Stimulated activated CD4-positive, alpha-beta T cell treated with anti-CD3 and anti-CD28 coated beads, Interleukin-15, amount 100 ng/mL, for 1 hour (primary cell): ENCODE results near the gene KRTAP10-9.
"Not testable (repeated sequence)": the region's sequence is repeated elsewhere in the genome, so short reads cannot be mapped to it uniquely, and the experiment has no call there.

Experiments used
- DNase-seq, 2 donors: peaks; one replicate each; pipeline ENCODE4 v3.0.0-alpha.2; 2020; ENCODE audit warnings: low read depth in 1 of 2, low spot score in 1 of 2

KRTAP10-9 gene, protein sequence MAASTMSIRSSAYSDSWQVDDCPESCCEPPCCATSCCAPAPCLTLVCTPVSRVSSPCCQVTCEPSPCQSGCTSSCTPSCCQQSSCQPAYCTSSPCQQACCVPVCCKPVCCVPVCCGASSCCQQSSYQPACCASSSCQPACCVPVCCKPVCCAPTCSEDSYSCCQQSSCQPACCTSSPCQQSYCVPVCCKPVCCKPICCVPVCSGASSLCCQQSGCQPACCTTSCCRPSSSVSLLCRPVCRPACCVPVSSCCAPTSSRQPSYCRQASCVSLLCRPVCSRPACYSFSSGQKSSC

DNA sequence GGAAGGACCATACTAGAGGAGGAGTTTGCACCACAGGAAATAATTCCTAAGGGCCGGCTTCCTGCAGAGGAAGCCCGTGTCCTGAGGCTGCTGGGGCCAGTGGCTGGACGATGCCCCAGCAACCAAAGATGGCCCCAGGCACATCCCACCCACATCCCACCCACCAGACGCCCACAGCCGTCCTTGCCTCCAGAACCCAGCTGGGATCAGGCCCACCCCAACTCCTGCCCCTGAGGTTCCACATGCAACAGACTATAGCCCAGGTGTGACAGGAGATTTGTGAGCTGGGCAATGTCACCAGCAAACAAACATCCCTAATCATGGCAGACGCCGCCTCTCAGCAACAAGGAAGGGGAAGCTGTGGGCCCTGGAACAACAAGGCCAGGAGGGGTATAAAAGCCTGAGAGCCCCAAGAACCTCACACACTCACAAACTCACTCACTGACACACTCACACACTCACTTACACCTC is at the start of gene KRTAP10-9:
TSS of gene KRTAP10-9 (plus strand) at position 421 of the 471 bp plus-strand sequence. CDS start 79 bp downstream, outside the sequence.
- DNase-seq = no peak

DNA sequence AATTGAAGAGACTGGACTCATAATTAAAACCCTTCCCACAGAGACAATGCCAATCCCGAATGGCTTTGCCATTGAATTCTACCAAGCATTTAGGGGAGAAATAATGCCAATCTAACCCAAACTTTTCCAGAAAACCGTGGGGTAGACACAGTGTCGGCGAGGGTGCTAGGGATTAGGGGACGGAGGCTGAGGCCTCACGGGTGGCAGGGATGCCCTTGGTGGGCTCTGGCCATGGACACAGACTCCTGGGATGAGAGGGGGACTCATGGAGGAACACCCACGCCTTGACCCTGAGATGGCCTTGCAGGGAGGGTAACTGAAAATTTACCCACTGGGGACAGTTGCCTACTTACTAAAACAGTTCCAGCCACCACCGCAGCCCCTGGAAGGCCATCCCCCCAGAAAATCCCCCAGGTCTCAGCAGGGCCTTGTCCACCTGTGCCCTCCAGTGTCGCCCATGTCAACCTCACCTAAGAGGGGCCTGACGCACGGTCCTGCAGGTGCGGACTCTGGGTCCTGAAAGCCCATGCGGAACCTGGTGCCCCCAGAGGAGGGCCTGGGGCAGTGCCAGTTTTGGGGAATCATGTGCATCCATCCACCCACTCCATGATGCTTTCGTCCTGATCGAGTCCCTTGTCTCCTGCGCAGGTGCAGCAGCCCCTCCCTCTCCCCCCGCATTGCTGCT is 48.4 kb upstream of the KRTAP10-9 start:
- no peak for DNase-seq

DNA sequence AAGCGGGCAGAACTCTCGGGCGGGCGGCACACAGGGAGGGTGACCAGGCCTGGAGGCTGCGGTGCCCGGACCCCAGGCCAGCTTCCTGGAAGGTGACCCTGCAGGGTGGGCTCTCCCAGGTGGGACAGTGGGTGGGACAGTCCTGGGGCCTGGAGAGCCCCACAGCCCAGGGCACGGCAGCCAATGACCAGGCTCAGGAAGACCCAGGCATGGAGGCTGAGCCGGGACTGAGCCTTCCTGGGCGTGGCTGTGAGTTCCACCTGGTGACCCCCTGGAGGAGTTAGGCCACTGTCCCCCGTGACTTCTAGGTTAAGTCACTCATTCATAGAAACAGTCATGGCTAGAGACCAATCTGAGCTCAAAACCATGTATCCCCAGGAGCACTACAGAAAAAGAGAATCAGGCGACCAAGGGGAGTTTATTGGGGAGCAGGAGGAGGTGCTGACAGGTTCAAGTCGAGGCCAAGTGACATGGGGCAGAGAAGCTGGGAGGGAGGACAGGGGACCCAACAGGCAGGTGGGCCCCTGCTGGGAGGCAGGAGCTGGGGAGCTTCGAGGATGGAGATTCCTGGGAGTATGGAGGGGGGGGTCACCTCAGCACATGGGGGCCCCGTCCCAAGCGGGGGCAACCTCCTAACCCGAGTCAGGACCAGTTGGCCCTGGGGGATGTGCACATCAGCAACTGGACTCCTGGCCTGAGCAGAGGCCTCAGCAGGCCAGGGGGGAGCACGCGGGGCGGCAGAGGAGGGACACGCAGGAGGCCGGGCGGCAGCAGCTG is 47.6 kb upstream of the KRTAP10-9 start:
- no peak for DNase-seq

DNA sequence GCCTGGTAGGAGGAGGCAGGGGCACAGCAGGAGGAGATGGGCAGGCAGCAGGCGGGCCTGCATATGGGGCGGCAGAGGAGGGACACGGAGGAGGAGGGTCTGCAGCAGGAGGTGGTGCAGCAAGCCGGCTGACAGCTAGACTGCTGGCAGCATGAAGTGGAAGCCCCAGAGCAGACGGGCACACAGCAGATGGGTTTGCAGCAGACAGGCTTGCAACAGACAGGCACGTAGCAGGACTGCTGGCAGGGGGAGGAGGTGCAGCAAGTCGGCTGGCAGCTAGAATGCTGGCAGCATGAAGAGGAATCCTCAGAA is 47.1 kb upstream of the KRTAP10-9 start:
- no peak for DNase-seq

DNA sequence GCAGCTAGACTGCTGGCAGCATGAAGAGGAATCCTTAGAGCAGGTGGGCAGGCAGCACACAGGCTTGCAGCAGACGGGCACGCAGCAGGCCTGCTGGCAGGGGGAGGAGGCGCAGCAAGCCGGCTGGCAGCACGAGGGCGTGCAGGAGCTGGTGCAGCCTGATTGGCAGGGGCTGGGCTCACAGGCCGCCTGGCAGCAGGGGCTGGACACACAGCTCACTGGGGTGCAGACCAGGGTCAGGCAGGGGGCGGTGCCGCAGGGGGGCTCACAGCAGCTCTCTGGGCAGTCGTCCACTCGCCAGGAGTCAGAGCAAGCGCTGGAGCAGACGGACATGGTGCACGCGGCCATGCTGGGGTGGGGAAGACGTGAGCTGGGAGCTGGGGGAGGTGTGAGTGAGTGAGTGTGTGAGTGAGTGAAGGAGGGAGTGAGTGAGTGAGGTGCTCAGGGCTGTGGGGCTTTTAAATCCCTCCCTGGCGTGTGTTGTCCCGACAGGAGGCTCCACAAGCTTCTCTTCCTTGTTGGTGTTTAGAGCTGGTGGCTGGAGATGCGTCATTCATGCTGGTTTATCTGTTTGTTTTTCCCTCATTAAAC is 46.6 kb upstream of the KRTAP10-9 start, which contains the start of gene KRTAP10-5:
TSS of gene KRTAP10-5 (minus strand) at position 374 of the 591 bp plus-strand sequence. CDS start at position 348, 26 bp downstream.
- DNase-seq = not testable (repeated sequence)

DNA sequence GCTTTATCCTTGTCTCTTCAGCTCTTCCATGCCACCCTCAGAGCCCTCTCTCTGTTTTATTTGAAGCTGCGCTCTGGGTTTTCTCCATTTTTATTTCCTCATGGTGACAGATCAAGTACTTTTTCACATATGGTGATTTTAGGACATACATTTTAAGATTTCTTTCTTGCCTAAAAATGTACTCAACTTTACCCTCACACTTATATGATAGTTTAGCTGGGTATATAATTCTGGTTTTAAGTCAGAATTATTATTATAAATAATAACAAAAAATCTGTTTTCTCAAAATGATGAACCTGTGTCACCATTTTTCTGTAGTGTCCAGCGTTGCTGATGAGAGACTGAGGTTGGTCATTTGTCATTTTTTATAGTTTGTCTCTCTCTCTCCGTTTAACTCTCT is 45.7 kb upstream of the KRTAP10-9 start:
- DNase-seq = no peak

DNA sequence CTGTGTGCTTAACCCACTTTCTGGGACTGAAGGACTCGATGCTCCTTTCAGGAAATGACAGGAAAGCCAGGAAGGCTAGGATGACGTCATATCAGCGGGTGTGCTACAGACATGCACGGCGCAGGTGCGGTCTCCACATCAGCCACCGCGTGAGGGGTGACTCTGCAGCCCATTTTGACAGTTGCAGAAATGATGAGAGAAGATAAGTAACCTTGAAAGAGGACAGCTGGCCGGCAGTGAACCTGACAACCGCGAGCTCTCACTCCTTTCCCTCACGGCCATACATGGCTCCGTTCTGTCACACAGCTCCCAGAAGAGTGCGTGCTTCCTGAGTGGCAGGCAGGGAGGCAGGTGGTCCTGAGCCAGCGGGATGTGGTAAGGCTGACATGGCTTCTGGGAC is 44.8 kb upstream of the KRTAP10-9 start:
- no peak for DNase-seq

DNA sequence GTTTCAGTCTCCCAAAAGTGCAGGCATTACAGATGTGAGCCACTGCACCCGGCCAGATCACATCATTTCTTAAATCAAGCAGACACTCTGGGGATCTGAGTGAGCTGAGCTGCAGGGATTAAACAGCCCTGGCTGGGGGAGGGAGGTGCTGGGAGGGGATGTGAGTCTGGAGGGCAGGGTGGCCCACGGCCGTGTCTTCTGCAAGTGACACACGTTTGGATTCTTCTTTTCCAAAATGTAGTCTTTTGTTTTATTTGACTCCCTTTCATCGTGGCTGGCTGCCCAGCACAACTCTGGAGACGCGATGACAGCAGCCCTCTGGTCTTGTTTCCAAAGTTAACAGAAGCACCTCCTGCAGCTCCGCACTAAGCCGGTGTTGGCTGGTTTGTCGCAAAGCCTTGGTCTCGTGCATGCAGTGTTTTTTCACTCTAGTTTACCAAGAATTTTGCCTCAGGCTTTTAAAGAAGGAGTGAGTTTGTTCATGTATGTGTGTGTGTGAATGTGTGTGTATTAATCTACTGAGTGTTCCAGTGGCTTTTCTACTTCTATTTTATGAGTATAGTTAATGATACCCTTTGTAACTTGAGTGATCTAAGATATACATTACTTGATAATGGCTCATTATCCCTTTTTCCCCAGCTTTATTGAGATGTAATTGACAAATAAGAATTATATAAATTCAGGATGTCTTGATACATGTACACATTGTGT is 43.6 kb upstream of the KRTAP10-9 start:
- DNase-seq = no peak

DNA sequence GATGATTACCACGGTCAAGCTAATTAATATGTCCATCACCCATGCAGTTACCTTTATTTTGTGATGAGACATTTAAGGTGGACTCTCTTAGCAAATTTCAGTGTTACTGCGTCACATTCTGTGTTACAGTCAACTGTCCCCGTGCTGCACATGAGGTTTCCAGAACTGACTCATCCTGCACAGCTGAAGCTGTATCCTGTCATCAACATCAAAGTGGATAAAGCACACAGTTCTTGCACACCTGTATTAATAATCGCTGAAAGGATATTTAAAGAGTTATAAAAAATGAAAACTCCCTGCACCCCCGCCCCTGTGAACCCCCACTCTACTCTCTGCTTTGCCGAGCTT is 43.1 kb upstream of the KRTAP10-9 start:
- DNase-seq = no peak

DNA sequence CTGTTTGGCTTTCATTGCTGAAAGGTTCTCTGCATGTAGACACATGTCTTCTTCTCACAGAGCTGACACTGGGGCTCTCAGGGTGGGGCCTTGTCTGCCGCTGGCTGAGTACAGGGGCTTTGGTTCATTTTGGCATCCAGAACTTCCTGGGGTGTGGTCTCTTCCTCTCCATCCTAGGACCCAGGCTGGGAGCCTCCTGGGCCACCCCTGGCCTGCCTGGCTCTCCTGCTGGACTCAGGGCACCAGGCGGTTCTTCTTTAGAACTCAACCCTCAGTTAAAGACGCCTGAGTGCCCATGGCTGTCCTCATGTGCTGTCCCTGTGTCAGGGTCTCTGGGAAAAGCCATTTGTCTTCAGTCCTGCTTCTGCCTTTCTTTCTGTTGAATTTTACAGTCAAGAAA is 41.0 kb upstream of the KRTAP10-9 start:
- no peak for DNase-seq

DNA sequence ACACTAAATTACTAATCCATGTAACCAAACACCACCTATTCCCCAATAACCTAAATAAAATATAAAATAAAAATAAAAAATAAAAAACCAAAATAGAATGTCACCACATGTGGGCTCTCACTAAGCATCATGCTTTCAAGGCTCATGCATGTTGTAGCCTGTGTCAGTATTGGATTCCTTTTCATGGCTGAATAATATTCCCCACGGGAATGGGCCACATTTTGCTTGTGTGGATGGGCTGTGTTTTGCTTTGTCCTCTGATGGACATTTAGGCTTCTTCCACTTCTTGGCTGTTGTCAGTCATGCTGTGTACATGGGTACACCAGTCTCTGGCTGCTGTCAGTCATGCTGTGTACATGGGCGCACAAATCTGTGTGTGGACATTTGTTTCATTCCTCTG is 37.8 kb upstream of the KRTAP10-9 start:
- DNase-seq = no peak

DNA sequence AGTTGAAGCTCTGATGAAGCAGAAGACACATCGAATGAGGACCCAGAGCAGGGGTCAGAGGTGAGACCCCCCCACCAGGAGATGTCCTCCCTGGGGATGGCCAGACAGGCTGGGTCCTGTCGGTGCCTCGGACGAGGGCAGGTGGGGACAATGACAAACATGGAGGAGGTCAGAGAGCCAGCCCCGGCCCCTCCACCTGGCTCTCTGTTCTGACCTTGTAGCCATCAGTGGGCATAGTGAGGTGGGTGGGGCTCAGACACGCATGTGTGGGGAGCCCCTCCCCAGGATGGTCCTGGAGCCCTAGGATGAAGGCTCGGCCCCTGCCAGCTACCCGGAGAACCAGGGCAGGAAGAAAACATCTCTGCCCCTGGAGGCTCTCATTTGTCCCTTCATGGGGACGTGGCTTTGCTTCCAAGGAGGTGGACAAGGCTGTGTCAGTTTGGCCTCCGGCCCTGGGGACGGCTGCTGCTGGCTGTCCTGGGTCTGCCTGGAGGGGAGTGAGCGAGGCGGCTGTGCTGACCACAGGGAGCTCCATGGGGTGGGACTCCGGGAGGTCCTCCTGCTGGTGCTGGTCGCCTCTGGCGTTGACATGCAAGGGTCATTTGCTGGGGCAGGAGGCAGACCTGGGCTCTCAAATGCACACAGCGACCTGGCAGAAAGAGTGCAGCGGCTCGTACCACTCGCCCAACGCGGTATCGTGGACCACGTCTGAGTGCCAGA is 37.1 kb upstream of the KRTAP10-9 start:
- no peak for DNase-seq

DNA sequence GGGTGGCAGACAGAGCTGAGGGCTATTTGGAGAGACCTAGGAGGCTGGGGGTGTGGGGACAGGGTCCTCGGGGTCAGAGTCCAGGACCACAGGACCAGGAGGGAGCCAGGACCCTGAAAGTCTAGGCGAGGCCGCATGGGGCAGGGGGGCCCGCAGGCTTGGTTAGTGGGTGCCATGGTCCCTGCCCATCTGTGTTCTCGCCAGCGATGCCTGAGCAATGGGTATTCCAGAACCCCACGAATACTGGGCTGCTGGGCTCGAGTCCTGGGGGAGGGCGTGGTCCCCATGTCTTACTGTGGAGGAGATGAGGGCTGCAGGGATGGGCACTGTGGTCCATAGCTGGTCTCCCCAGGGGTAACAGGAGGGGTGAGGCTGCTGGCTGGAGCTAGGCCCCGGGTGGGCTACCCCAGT is 36.6 kb upstream of the KRTAP10-9 start:
- DNase-seq = no peak

DNA sequence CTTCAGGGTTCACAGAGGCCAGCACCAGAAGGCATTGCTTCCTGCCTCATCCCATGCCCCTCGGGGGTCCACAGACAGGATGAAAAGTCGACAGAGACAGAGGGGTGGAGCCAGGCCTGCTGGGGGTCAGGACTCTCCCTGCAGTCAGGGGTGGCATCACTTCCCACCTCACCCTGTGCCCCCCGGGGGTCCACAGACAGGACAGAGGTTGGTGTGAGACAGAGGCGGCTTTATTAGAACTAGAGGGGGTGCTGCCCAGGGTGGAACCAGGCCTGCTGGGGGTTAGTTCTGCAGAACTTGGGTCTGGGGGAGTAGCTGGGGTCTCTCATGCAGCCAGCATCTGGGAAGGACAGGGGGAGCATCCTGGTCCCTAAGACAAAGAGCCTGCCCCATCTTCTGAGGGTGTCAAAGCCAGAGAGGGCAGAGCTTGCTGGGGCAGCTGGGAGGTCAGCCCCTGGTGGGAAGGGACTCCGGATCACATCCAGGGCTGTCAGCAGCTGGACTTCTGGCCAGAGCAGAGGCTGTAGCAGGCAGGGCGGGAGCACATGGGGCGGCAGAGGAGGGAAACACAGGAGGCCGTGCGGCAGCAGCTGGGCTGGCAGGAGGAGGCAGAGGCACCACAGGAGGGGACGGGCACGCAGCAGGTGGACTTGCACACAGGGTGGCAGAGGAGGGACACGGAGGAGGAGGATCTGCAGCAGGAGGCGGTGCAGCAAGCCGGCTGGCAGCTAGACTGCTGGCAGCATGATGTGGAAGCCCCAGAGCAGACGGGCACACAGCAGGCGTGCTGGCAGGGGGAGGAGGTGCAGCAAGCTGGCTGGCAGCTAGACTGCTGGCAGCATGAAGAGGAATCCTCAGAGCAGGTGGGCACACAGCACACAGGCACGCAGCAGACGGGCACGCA is 35.7 kb upstream of the KRTAP10-9 start:
- DNase-seq = not testable (repeated sequence)

DNA sequence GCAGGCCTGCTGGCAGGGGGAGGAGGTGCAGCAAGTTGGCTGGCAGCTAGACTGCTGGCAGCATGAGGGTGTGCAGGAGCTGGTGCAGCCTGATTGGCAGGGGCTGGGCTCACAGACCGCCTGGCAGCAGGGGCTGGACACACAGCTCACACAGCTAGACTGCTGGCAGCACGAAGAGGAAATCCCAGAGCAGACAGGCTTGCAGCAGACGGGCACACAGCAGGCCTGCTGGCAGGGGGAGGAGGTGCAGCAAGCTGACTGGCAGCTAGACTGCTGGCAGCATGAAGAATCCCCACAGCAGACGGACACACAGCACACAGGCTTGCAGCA is 35.1 kb upstream of the KRTAP10-9 start:
- DNase-seq = not testable (repeated sequence)

DNA sequence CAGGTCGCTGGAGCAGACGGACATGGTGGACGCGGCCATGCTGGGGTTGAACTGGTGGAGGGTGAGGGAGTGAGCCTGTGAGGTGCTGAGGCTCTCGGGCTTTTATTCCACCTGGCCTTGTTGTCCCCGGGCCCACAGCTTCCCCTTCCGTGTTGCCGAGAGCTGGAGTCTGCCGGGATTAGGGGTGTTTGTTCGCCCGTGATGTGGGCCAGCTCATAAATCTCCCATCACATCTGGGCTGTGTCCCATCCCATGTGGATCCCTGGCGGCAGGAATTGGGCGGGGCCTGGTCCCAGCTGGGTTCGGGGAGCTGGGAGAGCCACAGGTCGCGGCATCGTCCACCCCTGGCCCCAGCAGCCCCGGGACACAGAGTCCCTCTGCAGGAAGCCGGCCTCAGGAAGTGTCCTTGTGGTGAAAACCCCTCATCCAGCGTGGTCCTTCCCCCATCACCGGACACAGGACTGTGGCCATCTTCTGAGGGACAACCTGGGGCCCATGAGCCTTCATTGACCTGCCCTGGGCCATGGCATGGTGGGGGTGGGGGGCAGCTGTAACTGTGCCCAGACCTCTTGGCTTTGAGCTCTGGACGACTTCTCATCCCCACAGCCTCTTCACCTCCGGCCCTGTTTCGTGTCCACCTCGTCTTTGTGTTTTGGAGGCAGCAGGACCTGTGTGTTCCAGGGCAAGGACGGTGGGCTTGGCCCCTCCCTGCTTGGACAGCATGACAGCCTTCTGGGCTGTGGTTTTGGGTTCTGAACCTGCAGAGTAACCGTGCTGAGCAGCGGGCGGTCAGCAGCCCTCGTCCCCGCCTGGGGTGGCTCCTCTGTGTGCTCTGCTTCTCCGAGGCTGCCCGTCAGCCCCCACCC is 34.2 kb upstream of the KRTAP10-9 start, which contains the start of gene KRTAP10-6:
TSS of gene KRTAP10-6 (minus strand) at position 60 of the 866 bp plus-strand sequence. CDS start at position 39, 21 bp downstream.
- DNase-seq = no peak

DNA sequence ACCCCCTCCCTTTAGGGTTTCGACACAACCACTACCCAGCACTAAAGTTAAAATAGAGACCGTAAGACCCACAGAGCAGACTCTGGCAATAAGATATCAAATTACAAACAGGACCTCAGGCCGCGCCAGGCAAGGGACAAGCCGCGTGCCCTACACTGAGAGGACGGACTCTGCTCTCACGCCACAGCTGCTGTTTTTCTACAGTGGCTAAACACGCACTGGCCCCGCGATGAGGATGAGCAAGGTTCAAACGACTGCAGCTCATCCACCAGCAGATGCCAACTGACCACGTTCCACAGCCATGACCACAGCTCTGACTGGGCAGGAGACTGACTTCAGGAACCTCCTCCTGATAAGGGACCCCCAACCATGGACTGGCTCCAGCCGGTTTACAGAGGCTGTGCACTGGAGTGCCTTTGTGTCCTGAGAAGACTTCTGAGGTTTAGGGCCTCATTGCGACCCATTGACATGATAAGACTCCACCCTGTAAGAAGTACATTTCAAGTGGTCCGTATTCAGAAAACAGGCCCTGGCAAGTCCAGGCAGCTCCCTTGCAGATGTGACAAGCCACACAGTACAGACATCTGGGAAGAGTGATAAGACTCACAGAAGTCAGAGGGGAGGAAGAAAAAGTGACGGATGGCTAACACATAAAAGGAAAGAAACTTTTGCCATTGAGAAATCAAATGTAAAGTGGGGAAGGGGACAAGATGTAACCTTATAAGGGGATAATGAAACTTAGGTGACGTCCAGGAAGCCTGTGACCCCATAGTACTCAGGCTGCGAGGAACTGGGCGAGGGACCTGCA is 33.1 kb upstream of the KRTAP10-9 start:
- no peak for DNase-seq
